Smooth muscle cell of bladder (primary cell): Measurements from ENCODE around the gene ACTG2. TPM values are rescaled to one million over a fixed set of nuclear protein-coding genes. Genes with fewer than 3 reads are reported as not detected.

Experiments used
- total RNA-seq: library from RNA; depleted of rRNA; stranded (reverse); fragments of >200 nt; gene quantifications from 2 replicates; pipeline ENCODE4 v1.2.3, GENCODE V29; 2014

ACTG2 gene
- 12.3 and 20.1 TPM in 2 replicates for total RNA-seq

GRCh38 chr2:73892631-73893329 lies at the start of gene ACTG2:
ACTG2 (plus strand) TSS chr2:73893008; CDS start chr2:73901312, 8,304 bp downstream.

GRCh38 chr2:73926493-73927327 lies 33.9 kb downstream of the ACTG2 start, which contains the start of gene DGUOK:
DGUOK (plus strand) TSS chr2:73926880; CDS start chr2:73926911, 31 bp downstream.

Other genes with a start within 250 kb of the ACTG2 start
- 16.8 and 22.2 TPM in 2 replicates for gene TPRKB, start 155.7 kb upstream of the ACTG2 start, total RNA-seq
- gene DUSP11, start 112.9 kb upstream of the ACTG2 start, total RNA-seq = 19.2 and 21.7 TPM in 2 replicates
- not detected in 2 replicates for gene C2orf78, start 108.8 kb upstream of the ACTG2 start, total RNA-seq
- 20.9 and 21.5 TPM in 2 replicates for gene STAMBP, start 64.0 kb upstream of the ACTG2 start, total RNA-seq
- 50.9 and 54.0 TPM in 2 replicates for gene DGUOK, start 33.9 kb downstream of the ACTG2 start, total RNA-seq
- 2.1 and 3.1 TPM in 2 replicates for gene TET3, start 91.9 kb downstream of the ACTG2 start, total RNA-seq